Measurements from ENCODE around the gene ITGA8. TPM values are rescaled to one million over a fixed set of nuclear protein-coding genes. Genes with fewer than 3 reads are reported as not detected.

ITGA8 gene
- total and polyA plus RNA-seq, 10 donors, result 1.7 to 60.3 (median 32.9) TPM

GRCh38 chr10:15744217-15744865, 24.6 kb upstream of the ITGA8 start:
- H3K9me3 ChIP-seq, result no peaks in the 10 kb centered on the region
- intact Hi-C loops (cut with DNase I; ENCODE audit: low total_unique reads), result no loop called here
- no peak overlapping the region for H3K4me3 ChIP-seq
- no peaks in the 10 kb centered on the region for H3K36me3 ChIP-seq
- no peak for DNase-seq
- H3K4me1 ChIP-seq, result no peaks in the 10 kb centered on the region
- peak in 8 of 11 experiments; percentile 32 to 73 (median 54) for TF ChIP-seq CTCF (IDR thresholded peaks at IDR 0.05 in 8 of 11, conservative IDR thresholded peaks at IDR 0.05 in 3 of 11)
- TF ChIP-seq POLR2AphosphoS5 (IDR thresholded peaks at IDR 0.05), result no peak
- no peak overlapping the region for H3K27ac ChIP-seq
- no peaks in the 10 kb centered on the region for H3K27me3 ChIP-seq (replicated peaks in 1 of 7)
- WGBS, 5 donors, result 30 to 45% (median 33%) methylated on average over 7 of the region's 7 CpGs

- intact Hi-C loops (cut with DNase I; ENCODE audit: low total_unique reads), result no loop called here
- H3K27me3 ChIP-seq (replicated peaks in 1 of 7), result no peaks in the 10 kb centered on the region
- 80 to 91% (median 82%) methylated on average over 2 of the region's 2 CpGs for WGBS, 5 donors
- no peaks in the 10 kb centered on the region for H3K4me1 ChIP-seq
- no peaks in the 10 kb centered on the region for H3K9me3 ChIP-seq
- no peaks in the 10 kb centered on the region for H3K36me3 ChIP-seq
- no peak for DNase-seq
- H3K27ac ChIP-seq, result no peak overlapping the region
- TF ChIP-seq POLR2AphosphoS5 (IDR thresholded peaks at IDR 0.05) (no peak), POLR2A (IDR thresholded peaks at IDR 0.05) (no peak), CTCF (IDR thresholded peaks at IDR 0.05 in 8 of 11, conservative IDR thresholded peaks at IDR 0.05 in 3 of 11) (no peak)
- no peak overlapping the region for H3K4me3 ChIP-seq
Observed at GRCh38 chr10:15743443-15743842, 23.7 kb upstream of the ITGA8 start.

GRCh38 chr10:15742836-15743235, 23.1 kb upstream of the ITGA8 start:
- Histone ChIP-seq H3K27me3 (replicated peaks in 1 of 7) (no peaks in the 10 kb centered on the region), H3K27ac (no peak overlapping the region), H3K4me3 (no peak overlapping the region), H3K36me3 (no peaks in the 10 kb centered on the region), H3K9me3 (no peaks in the 10 kb centered on the region), H3K4me1 (no peaks in the 10 kb centered on the region)
- TF ChIP-seq POLR2AphosphoS5 (IDR thresholded peaks at IDR 0.05) (no peak), CTCF (IDR thresholded peaks at IDR 0.05 in 8 of 11, conservative IDR thresholded peaks at IDR 0.05 in 3 of 11) (no peak), POLR2A (IDR thresholded peaks at IDR 0.05) (no peak)
- intact Hi-C loops (cut with DNase I; ENCODE audit: low total_unique reads), result no loop called here
- DNase-seq, result no peak
- WGBS, 5 donors, result 79 to 96% (median 93%) methylated on average over 3 of the region's 3 CpGs

GRCh38 chr10:15742102-15742501, 22.4 kb upstream of the ITGA8 start:
- WGBS, 5 donors, result 59 to 77% (median 68%) methylated on average over 4 to 5 of the region's 5 CpGs
- Histone ChIP-seq H3K27me3 (replicated peaks in 1 of 7) (no peaks in the 10 kb centered on the region), H3K36me3 (no peaks in the 10 kb centered on the region), H3K27ac (no peak overlapping the region), H3K4me1 (no peaks in the 10 kb centered on the region), H3K9me3 (no peaks in the 10 kb centered on the region), H3K4me3 (no peak overlapping the region)
- DNase-seq, result no peak
- intact Hi-C loops (cut with DNase I; ENCODE audit: low total_unique reads), result no loop called here
- TF ChIP-seq POLR2A (IDR thresholded peaks at IDR 0.05) (no peak), POLR2AphosphoS5 (IDR thresholded peaks at IDR 0.05) (no peak), CTCF (IDR thresholded peaks at IDR 0.05 in 8 of 11, conservative IDR thresholded peaks at IDR 0.05 in 3 of 11) (no peak)

All from spleen (tissue), 11 donors.